ENCODE data around the gene PML. TPM values are rescaled to one million over a fixed set of nuclear protein-coding genes. Genes with fewer than 3 reads are reported as not detected.

The PML gene
- total RNA-seq, 1 experiment from 2014 or later: 23.2 TPM

DNA sequence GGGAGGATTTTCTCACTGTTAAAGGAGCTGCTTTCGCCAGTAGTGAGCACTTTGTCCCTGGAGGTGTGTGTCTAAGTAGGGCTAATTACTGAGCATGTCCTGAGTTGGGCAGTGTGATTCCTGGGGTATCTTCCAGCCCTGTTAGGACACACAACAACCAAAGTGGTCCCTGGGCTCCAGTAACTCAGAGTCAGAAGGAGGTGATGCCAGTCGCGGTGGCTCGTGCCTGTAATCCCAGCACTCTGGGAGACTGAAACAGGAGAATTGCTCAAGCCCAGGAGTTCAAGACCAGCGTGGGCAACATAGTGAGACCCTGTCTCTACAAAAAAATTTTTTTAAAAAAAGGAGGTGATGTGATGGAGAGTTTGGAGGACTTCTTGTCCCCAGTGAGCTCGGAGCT lies 37.5 kb downstream of the PML start:
- Histone ChIP-seq H3K4me3 (ENCODE audit: insufficient read depth, low read depth, low read length) (no peak overlapping the region), H3K27me3 (ENCODE audit: control insufficient read depth, insufficient read depth, low read length) (no peaks in the 10 kb centered on the region), H3K36me3 (replicated peaks; ENCODE audit: control insufficient read depth, insufficient read depth, low read length) (peaks cover 1% of the 10 kb centered on the region)
- no peak for DNase-seq

DNA sequence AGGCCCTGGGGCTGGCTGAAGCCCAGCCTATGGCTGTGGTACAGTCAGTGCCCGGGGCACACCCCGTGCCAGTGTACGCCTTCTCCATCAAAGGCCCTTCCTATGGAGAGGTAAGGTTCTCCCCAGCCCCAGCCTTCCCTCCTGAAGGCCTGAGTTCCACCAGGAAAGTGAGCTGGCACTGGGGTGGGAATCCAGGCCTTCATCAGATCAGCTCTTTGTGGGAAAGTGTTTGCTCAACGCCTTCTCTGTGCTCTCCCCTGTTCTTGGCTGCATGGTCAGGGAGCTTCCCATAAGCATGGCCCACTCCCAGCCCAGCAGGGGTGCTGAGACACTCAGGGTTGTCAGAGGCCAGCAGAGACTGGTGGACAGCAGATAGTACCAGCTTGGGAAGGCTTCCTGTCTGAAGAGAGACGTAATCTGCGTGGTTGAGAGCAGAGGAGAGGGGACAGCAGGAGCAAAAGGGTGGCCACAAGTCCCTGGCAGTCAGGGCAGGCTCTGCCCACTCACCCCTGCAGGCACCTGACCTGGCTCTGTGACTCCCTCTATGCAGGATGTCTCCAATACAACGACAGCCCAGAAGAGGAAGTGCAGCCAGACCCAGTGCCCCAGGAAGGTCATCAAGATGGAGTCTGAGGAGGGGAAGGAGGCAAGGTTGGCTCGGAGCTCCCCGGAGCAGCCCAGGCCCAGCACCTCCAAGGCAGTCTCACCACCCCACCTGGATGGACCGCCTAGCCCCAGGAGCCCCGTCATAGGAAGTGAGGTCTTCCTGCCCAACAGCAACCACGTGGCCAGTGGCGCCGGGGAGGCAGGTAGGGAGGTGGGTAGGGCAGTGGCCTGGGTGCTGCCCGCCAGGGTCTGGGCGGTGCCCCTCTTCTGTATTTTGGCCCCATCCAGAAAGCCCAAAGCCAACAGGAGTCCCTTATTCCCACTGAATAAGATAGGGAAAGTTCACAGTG lies 38.4 kb downstream of the PML start:
- DNase-seq: no peak
- Histone ChIP-seq H3K36me3 (replicated peaks; ENCODE audit: control insufficient read depth, insufficient read depth, low read length) (peaks cover 1% of the 10 kb centered on the region), H3K4me3 (ENCODE audit: insufficient read depth, low read depth, low read length) (no peak overlapping the region), H3K27me3 (ENCODE audit: control insufficient read depth, insufficient read depth, low read length) (no peaks in the 10 kb centered on the region)

DNA sequence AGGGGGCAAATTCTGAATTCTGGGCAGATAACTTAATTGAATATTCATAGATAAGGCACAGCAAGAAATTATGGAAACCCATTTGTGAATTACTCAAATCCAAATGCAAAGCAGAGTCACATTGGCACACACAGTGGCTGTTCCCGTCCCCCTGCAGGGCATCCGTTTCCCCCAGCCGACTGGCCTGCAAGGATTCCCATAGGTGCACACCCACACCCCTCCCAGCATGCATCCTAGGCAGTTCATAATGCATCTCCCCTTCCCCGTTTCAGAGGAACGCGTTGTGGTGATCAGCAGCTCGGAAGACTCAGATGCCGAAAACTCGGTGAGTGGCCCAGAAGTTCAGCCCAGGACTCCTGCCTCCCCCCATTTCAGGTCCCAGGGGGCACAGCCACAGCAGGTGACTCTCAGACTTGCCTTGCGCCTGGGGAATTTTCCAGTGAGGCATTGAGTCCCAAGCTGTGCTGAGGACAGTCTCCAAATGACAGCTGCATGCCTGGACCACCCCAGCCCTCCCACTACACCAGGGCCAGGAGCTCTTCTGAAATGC lies 39.8 kb downstream of the PML start:
- no peak overlapping the region for H3K4me3 ChIP-seq (ENCODE audit: insufficient read depth, low read depth, low read length)
- no peak for DNase-seq
- no peaks in the 10 kb centered on the region for H3K27me3 ChIP-seq (ENCODE audit: control insufficient read depth, insufficient read depth, low read length)
- peaks cover 1% of the 10 kb centered on the region for H3K36me3 ChIP-seq (replicated peaks; ENCODE audit: control insufficient read depth, insufficient read depth, low read length)

DNA sequence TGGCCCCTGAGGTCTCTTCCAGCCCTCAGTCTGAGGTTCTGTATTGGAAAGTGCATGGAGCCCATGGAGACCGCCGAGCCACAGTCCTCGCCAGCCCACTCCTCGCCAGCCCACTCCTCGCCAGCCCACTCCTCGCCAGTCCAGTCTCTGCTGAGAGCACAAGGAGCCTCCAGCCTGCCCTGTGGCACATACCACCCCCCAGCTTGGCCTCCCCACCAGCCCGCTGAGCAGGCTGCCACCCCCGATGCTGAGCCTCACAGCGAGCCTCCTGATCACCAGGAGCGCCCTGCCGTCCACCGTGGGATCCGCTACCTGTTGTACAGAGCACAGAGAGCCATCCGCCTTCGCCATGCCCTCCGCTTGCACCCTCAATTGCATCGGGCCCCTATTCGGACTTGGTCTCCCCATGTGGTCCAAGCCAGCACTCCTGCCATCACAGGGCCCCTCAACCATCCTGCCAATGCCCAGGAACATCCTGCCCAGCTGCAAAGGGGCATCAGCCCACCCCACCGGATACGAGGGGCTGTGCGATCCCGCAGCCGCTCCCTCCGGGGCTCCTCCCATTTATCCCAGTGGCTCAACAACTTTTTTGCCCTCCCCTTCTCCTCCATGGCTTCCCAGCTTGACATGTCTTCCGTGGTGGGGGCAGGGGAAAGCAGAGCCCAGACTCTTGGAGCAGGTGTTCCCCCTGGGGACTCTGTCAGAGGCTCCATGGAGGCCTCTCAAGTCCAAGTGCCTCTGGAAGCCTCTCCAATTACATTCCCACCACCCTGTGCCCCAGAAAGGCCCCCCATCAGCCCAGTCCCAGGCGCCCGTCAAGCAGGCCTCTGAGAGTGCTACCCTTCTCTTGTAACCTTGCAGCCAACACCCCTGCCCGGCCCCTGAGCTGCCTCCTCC lies 40.9 kb downstream of the PML start:
- no peaks in the 10 kb centered on the region for H3K27me3 ChIP-seq (ENCODE audit: control insufficient read depth, insufficient read depth, low read length)
- no peak for DNase-seq

DNA sequence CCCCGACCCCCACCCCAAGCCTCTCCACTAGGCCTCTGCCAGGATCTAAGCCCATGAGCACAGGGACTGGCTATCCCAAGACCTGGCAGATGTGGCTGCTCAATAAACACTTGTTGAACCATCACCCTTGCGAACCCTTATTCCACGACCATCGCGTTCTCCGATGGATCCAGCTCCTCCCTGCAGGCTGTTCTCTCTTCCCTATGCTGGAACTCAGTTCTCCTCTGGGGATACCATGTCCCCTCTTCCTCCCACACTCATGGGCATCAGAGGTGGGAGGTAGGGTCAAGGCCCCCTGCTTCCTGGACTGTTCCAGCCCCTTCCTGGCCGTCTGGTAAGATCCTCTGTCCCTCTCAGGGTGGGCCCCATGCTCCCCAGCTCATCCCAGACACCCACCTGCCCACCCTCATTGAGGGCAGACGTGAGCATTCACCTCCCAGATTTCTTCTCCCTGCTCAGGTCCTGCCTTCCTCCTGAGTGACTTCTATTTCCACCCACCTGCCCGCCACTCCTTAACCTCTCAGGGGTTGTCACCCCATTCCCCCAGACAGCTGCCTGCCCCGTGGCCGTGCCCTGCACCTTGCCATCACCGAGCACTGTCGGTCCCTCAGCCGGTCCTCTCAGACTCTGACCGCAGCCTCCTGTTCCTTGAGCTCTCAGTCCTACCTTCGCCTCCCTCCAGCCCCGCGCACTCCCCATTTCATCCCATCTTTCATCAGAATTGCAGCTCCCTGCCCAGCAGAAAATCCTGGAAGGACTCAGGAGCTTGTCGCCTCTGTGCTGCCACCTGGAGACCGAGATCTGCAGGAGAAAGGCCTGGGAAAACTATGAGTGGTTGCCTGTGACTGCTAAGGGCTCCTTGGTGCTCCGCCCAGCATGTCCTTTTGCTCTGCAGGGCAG lies 42.0 kb downstream of the PML start:
- Histone ChIP-seq H3K4me3 (ENCODE audit: insufficient read depth, low read depth, low read length) (no peak overlapping the region), H3K27me3 (ENCODE audit: control insufficient read depth, insufficient read depth, low read length) (no peaks in the 10 kb centered on the region), H3K36me3 (replicated peaks; ENCODE audit: control insufficient read depth, insufficient read depth, low read length) (peaks cover 1% of the 10 kb centered on the region)
- DNase-seq: peak; percentile 93

More for the DNA sequence above, 40.9 kb downstream of the PML start:
- Histone ChIP-seq H3K36me3 (replicated peaks; ENCODE audit: control insufficient read depth, insufficient read depth, low read length) (peaks cover 1% of the 10 kb centered on the region), H3K4me3 (ENCODE audit: insufficient read depth, low read depth, low read length) (no peak overlapping the region)

DNA sequence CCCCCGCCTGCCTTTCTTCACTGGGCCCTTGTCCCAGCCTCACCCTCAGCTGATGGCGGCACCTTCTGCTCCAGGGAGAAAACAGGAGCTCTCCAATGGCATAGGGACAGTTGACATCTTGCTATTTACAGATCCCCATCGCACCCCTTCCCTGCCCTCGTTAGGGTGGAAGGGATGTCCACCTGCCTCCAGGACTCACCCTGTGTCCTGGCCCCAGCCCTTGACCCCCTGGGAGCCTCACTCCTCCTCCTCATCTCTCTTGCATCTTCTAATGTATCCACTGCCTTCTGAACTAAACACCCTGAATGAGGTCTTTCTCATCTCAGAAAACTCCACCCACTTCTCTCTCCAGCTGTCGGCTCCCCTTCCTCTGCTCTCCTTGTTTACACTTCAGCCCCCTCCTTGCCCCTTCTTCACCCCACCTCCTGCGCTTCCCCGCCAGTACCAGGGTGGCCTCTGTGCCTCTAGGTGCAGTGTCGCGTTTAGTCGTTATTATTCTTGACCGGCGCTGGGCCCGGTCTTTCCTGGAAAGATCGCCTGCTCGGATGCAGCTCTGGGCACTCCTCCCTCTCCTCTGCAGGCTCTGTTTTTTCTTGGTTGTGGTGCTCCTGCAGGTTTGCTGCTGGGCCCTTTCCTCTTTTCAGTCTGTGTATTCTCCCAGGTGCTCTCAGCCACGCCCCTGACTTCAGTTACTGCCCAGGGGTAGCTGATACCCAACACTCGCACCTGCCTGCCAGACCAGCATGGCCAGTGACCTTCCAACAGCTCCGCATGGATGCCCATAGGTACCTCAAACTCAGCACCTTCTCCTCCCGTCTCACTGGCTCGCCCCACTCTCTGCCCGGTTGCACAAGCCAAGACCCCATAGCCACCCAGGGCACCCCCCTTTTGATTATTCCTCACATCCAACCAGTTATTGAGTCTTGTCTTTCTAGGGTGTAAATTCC lies 42.9 kb downstream of the PML start:
- DNase-seq: no peak
- Histone ChIP-seq H3K4me3 (ENCODE audit: insufficient read depth, low read depth, low read length) (no peak overlapping the region), H3K27me3 (ENCODE audit: control insufficient read depth, insufficient read depth, low read length) (no peaks in the 10 kb centered on the region), H3K36me3 (replicated peaks; ENCODE audit: control insufficient read depth, insufficient read depth, low read length) (peaks cover 1% of the 10 kb centered on the region)

DNA sequence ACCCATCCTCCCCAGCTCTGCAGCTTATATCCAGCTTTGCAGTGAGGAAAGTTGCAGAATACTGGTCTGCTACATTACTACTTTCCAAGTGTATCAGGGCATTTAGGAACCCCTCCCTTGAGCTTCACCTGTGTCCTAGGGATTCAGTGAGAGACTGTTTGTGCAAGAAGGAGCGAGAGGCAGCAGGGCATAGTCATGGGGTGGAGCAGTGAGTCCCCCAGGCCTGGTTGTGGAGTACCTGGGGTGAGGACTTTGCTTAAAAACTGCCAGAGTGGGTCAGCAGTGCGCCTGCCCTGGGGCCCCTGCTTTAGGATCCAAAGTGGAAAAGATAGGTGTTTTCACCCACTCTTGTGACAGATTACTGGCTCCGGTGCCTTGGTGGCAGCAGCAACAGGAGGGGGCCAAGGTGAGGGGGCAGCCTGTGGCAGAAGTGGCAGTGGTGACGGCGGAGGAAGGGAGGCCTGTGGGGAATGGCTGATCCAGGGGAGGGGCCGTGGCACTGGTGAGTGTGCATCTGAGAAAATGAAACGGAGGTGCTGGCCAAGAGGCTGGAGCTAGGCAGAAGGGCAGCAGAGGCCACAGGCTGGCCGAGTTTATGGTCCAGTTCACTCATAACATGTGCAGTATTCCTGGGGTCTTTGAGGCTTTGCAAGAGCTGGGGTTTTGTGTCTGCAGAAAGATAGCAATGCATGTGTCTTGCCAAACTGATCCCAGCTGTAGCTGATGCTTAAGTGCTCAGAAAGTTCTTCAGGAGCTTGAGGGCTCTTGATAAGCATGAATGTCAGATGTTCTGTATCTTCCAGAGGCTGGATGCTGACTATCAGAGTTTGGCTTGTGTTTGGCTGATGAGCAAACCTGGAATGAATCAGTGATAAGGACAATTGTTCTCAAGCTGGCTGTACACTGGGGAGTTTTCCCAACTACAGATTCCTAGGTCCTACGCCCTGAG lies 44.5 kb downstream of the PML start:
- DNase-seq: no peak
- H3K27me3 ChIP-seq (ENCODE audit: control insufficient read depth, insufficient read depth, low read length): no peaks in the 10 kb centered on the region
- H3K36me3 ChIP-seq (replicated peaks; ENCODE audit: control insufficient read depth, insufficient read depth, low read length): no peaks in the 10 kb centered on the region; the same call in 1 of the 2 replicates
- no peak overlapping the region for H3K4me3 ChIP-seq (ENCODE audit: insufficient read depth, low read depth, low read length)

DNA sequence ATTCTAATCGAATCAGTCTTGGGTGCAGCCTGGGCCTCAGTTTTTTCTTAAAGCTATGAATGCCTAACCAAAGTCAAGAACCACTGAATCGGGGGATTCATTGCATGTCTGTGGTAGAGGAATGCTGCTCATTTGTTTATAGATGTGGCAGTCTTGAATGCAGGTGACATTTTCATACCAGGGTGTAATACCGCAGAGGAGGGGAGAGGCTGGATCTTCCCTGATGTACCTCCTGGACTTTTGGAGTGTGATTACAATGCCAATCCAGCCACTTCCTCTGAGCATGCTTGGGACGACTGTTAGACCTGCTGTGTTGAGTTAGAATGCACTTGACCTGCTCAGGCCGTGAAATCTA lies 45.1 kb downstream of the PML start:
- no peak for DNase-seq
- Histone ChIP-seq H3K36me3 (replicated peaks; ENCODE audit: control insufficient read depth, insufficient read depth, low read length) (no peaks in the 10 kb centered on the region; the same call in 1 of the 2 replicates), H3K27me3 (ENCODE audit: control insufficient read depth, insufficient read depth, low read length) (no peaks in the 10 kb centered on the region), H3K4me3 (ENCODE audit: insufficient read depth, low read depth, low read length) (no peak overlapping the region)

DNA sequence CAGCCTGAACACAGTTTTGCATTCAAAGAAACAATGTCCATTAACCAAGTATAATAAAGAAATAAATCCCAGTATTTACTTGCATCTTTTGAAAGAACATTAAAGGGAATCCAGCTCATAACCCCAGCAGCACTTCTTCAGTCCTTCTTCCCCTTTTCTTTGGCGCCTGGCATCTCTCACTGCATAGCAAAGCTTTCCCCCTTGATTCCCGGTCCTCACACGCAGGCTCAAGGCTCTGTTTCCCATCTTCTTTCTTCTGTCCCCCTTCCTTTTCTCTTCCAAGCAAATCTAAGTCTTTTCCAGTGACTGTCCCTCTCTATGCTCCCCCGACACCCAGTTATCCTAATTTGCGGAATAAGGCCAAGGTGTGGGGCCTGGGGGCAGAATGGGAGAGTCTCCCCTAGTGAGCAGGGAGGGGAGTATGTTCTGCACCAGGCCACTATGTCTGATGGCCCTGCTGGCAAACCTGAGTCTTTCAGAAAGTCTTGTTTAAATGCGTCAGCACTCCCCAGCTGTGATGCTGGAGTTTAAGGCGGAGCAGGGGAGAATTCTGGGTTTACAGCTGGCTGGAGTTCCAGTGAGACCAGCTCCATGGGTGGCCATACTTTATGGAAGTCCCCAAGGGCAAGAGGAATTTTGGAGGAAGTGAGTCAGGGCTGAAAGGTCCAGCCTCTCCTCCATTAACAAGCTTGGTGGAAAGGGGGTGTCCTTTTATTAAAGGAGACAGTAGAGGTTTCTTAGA lies 45.8 kb downstream of the PML start:
- Histone ChIP-seq H3K27me3 (ENCODE audit: control insufficient read depth, insufficient read depth, low read length) (no peaks in the 10 kb centered on the region), H3K36me3 (replicated peaks; ENCODE audit: control insufficient read depth, insufficient read depth, low read length) (no peaks in the 10 kb centered on the region; the same call in 1 of the 2 replicates), H3K4me3 (ENCODE audit: insufficient read depth, low read depth, low read length) (no peak overlapping the region)
- DNase-seq: peak; percentile 60

DNA sequence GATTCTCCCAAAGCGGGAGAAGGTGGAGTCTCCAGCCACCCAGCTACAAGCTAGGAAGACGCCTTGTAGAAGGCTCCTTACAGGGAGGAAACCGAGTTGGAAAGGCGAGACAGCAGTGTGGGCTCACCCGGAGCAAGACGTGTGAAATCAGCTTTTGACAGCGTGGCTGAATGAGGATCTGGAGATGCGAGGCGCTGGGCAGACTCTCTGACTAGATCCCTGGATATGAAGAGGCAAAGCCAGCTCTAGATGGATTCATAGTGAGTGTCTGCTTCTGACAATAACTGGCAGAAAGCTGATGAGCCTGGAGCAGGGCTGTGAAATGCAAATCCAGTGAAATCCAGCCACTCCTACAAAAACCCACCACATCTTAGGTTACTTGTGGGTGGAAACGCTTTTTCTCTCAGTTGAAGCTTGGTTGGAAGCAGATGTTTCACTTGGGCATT lies 46.8 kb downstream of the PML start:
- H3K36me3 ChIP-seq (replicated peaks; ENCODE audit: control insufficient read depth, insufficient read depth, low read length): no peaks in the 10 kb centered on the region
- DNase-seq: no peak
- no peaks in the 10 kb centered on the region for H3K27me3 ChIP-seq (ENCODE audit: control insufficient read depth, insufficient read depth, low read length)
- no peak overlapping the region for H3K4me3 ChIP-seq (ENCODE audit: insufficient read depth, low read depth, low read length)

DNA sequence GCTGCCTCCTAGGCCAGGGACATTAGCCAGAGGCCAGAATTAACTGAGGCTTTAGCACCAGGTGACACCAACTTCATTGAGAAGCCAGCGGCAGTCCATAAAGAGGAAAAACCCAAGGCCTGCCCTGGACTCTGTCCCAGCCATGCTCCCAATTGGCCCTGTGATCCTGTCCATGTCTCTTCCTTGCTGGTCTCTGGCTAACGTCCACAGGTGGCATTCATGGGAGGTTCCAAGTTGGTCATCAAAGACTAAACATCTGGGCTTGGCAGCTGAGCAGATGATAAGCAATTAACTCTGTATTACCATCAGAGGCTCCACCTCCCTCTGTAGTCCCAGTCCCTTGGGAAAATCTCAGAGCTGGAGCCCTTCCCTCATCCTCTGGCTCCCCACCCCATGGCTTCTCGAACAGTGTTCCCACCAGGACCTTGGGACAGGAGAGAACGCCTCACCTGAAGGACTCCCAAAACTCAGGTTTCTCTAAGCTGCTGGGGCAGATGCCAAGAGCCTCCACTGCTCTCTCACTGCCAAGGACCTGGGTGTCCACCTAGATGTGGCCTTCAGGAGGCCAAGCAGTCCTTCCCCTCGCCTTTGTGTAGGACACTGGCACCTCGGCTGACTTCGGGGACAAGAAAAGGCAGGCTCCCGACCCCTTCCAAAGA lies 47.4 kb downstream of the PML start:
- no peaks in the 10 kb centered on the region for H3K36me3 ChIP-seq (replicated peaks; ENCODE audit: control insufficient read depth, insufficient read depth, low read length)
- H3K27me3 ChIP-seq (ENCODE audit: control insufficient read depth, insufficient read depth, low read length): no peaks in the 10 kb centered on the region
- DNase-seq: no peak
- no peak overlapping the region for H3K4me3 ChIP-seq (ENCODE audit: insufficient read depth, low read depth, low read length)
